HG03103 (cell line): ENCODE data around the gene C19orf81.

ENCODE experiments used
- ATAC-seq: cut with Tn5 transposase; IDR thresholded peaks from one replicate; pipeline ENCODE4 v1.9.1; 2021; ENCODE audit warnings: low read depth; ENCODE audit not compliant: unreplicated experiment

Gene C19orf81

GRCh38 chr19:50657712-50658440 lies 8.6 kb downstream of the C19orf81 start:
- no peak for ATAC-seq

GRCh38 chr19:50658441-50659317 lies 9.4 kb downstream of the C19orf81 start:
- ATAC-seq: no peak

GRCh38 chr19:50659318-50660087 lies 10.3 kb downstream of the C19orf81 start:
- no peak for ATAC-seq

GRCh38 chr19:50660088-50660366 lies 10.8 kb downstream of the C19orf81 start:
- ATAC-seq: no peak

GRCh38 chr19:50661023-50661422 lies 11.8 kb downstream of the C19orf81 start:
- no peak for ATAC-seq

GRCh38 chr19:50661766-50662650 lies 12.8 kb downstream of the C19orf81 start:
- no peak for ATAC-seq

- ATAC-seq: no peak
Observed at GRCh38 chr19:50662651-50663481, 13.6 kb downstream of the C19orf81 start.

GRCh38 chr19:50663482-50663790 lies 14.2 kb downstream of the C19orf81 start:
- ATAC-seq: no peak

GRCh38 chr19:50664204-50664603 lies 15.0 kb downstream of the C19orf81 start:
- no peak for ATAC-seq

GRCh38 chr19:50666346-50667176 lies 17.3 kb downstream of the C19orf81 start:
- no peak for ATAC-seq

GRCh38 chr19:50667177-50667758 lies 18.0 kb downstream of the C19orf81 start:
- no peak for ATAC-seq

- ATAC-seq: no peak
Observed at GRCh38 chr19:50667759-50668231, 18.6 kb downstream of the C19orf81 start.

GRCh38 chr19:50668416-50668815 lies 19.2 kb downstream of the C19orf81 start:
- no peak for ATAC-seq

GRCh38 chr19:50668879-50669278 lies 19.6 kb downstream of the C19orf81 start:
- no peak for ATAC-seq

GRCh38 chr19:50669302-50670101 lies 20.3 kb downstream of the C19orf81 start:
- no peak for ATAC-seq

- ATAC-seq: no peak
Observed at GRCh38 chr19:50670102-50670380, 20.8 kb downstream of the C19orf81 start.

GRCh38 chr19:50673118-50673517 lies 23.9 kb downstream of the C19orf81 start:
- no peak for ATAC-seq
